Loucy (cell line): ENCODE results near the gene R3HDM1.

Experiments
- EZH2phosphoT487 ChIP-seq: fragments of 200-600 bp; IDR thresholded peaks from 2 replicates; pipeline ENCODE4 v1.6.1; 2018; ENCODE audit warnings: antibody characterized with exemption, mild to moderate bottlenecking, moderate library complexity, borderline replicate concordance
- TF ChIP-seq, protein P1 (sequence below): fragments of 200-600 bp; sonication (generic); conservative IDR thresholded peaks from 2 replicates; pipeline ENCODE4 v1.5.1; 2014; ENCODE audit warnings: mild to moderate bottlenecking, antibody characterized with exemption, low read length

DNA sequence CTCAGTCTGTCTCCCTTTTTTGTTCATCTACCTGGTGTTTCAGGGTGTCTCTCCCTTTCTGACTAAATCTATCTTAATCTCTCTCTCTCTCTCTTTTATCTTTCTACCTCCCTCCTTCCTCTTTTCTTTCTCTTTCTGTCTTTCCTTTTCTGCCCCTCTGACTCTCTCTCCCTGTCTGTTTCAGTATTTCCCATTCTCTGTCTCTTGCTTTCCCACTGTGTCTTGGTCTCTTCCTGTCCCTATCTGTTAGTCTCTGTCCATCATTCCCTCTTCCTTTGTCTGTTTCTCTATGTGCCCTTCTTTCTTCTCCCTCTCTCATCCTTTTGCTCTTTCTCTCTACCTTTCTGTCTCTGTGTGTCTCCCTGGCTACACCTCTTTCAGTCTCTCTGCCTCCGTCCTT lies 56.7 kb downstream of the R3HDM1 start:
- TF ChIP-seq, protein P1, sequence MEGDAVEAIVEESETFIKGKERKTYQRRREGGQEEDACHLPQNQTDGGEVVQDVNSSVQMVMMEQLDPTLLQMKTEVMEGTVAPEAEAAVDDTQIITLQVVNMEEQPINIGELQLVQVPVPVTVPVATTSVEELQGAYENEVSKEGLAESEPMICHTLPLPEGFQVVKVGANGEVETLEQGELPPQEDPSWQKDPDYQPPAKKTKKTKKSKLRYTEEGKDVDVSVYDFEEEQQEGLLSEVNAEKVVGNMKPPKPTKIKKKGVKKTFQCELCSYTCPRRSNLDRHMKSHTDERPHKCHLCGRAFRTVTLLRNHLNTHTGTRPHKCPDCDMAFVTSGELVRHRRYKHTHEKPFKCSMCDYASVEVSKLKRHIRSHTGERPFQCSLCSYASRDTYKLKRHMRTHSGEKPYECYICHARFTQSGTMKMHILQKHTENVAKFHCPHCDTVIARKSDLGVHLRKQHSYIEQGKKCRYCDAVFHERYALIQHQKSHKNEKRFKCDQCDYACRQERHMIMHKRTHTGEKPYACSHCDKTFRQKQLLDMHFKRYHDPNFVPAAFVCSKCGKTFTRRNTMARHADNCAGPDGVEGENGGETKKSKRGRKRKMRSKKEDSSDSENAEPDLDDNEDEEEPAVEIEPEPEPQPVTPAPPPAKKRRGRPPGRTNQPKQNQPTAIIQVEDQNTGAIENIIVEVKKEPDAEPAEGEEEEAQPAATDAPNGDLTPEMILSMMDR, result no peak
- no peak for TF ChIP-seq EZH2phosphoT487
